Panc1 (cell line): ENCODE results near the gene CALCOCO2. TPM values are rescaled to one million over a fixed set of nuclear protein-coding genes. Genes with fewer than 3 reads are reported as not detected.

ENCODE experiments used
- ATAC-seq: fragments of 200-7000 bp; cut with Tn5 transposase; 2 replicates; pipeline ENCODE4 v1.9.1; 2020; ENCODE audit warnings: mild to moderate bottlenecking, moderate library complexity
- BruUV-seq: library from RNA; stranded (reverse); fragments of 400-500 nt; replicated peaks from 2 replicates; lab custom pipeline; 2021; lab: Mats Ljungman, UMichigan
- CTCF ChIA-PET: fragments of 300-600 bp; sonication (Branson Sonifier 250); formaldehyde crosslinking; loops from one replicate; lab custom pipeline; 2022; ENCODE audit warnings: antibody characterized with exemption; lab: Charles Lee
- POLR2A ChIA-PET: fragments of 300-600 bp; sonication (Branson Sonifier 250); formaldehyde crosslinking; loops from one replicate; lab custom pipeline; 2022; ENCODE audit warnings: antibody characterized with exemption; lab: Charles Lee
- DNase-seq: peaks from one replicate; pipeline ENCODE4 v3.0.0-alpha.2; 2010; ENCODE audit warnings: low read depth, low spot score
- H3K27ac ChIP-seq: 2 replicates; pipeline ENCODE4 v1.5.1; 2011; ENCODE audit warnings: mild to moderate bottlenecking, low read length, inconsistent platforms
- H3K27me3 ChIP-seq: fragments of 200-500 bp; sonication (Bioruptor generic); 2 replicates; pipeline ENCODE4 v1.6.0; 2014; ENCODE audit warnings: low read length, inconsistent platforms; ENCODE audit not compliant: control insufficient read depth, insufficient read depth
- H3K36me3 ChIP-seq: fragments of 200-500 bp; sonication (Bioruptor generic); 2 replicates; pipeline ENCODE4 v1.5.1; 2014; ENCODE audit warnings: inconsistent platforms, mild to moderate bottlenecking, low read length, moderate library complexity; ENCODE audit not compliant: control insufficient read depth, insufficient read depth
- H3K4me1 ChIP-seq: 2 replicates; pipeline ENCODE4 v1.5.1; 2011; ENCODE audit warnings: inconsistent platforms, mild to moderate bottlenecking, low read length, moderate library complexity; ENCODE audit not compliant: control insufficient read depth, insufficient read depth
- H3K4me3 ChIP-seq, 2 experiments: 2 replicates each; pipeline ENCODE4 v1.5.1; 2011 to 2012; ENCODE audit warnings: low read depth in 2 of 2, low read length in 2 of 2, mild to moderate bottlenecking in 2 of 2, inconsistent platforms in 1 of 2, moderate library complexity in 1 of 2
- H3K9me3 ChIP-seq: fragments of 200-500 bp; sonication (Bioruptor generic); 2 replicates; pipeline ENCODE4 v1.5.1; 2014; ENCODE audit warnings: low read depth, mild to moderate bottlenecking, inconsistent platforms, low read length, moderate library complexity; ENCODE audit not compliant: control insufficient read depth, insufficient read depth
- CTCF ChIP-seq: fragments of 450-650 bp; IDR thresholded peaks from 2 replicates; pipeline ENCODE4 v1.5.1; 2017; ENCODE audit warnings: mild to moderate bottlenecking
- POLR2AphosphoS5 ChIP-seq: IDR thresholded peaks from 2 replicates; pipeline ENCODE4 v1.6.1; 2012; ENCODE audit warnings: mild to moderate bottlenecking, low read depth, low read length, moderate library complexity
- REST ChIP-seq, 2 experiments: IDR thresholded peaks; 2 replicates each; pipeline ENCODE4 v1.6.1; 2011 to 2012; ENCODE audit warnings: low read depth in 2 of 2, control low read depth in 1 of 2, low read length in 1 of 2, mild to moderate bottlenecking in 1 of 2, moderate library complexity in 1 of 2; ENCODE audit not compliant: insufficient read depth in 1 of 2
- SIN3A ChIP-seq: IDR thresholded peaks from 2 replicates; pipeline ENCODE4 v1.6.1; 2012; ENCODE audit warnings: low read depth, mild to moderate bottlenecking, low read length, moderate library complexity, borderline replicate concordance; ENCODE audit not compliant: insufficient read depth
- TCF7L2 ChIP-seq: IDR thresholded peaks from 2 replicates; pipeline ENCODE4 v1.6.1; 2011; ENCODE audit warnings: mild to moderate bottlenecking, low read depth, low read length, inconsistent platforms
- in situ Hi-C: cut with HindIII; loops from 2 replicates; pipeline ENCODE4 v1.10.0; 2016; ENCODE audit warnings: low sequenced_read_pairs, low pct_unique_long_range_greater_than_20kb
- intact Hi-C: fragments of 100-400 bp; cut with micrococcal nuclease; formaldehyde crosslinking; loops from one replicate; pipeline ENCODE4 v1.10.0; 2022; ENCODE audit not compliant: unreplicated experiment
- total RNA-seq: library from RNA; stranded (reverse); gene quantifications from one replicate; pipeline ENCODE4 v1.2.1, GENCODE V29; 2021; ENCODE audit not compliant: unreplicated experiment

Gene CALCOCO2
- total RNA-seq, 1 experiment from 2014 or later: 282 TPM

GRCh38 chr17:48787828-48788227 lies 43.0 kb upstream of the CALCOCO2 start (continued):
- TF ChIP-seq CTCF: no peak

- Histone ChIP-seq H3K27me3 (no peaks in the 10 kb centered on the region), H3K36me3 (no peaks in the 10 kb centered on the region), H3K4me3 (no peak overlapping the region), H3K9me3 (no peaks in the 10 kb centered on the region), H3K4me1 (peaks cover 21% of the 10 kb centered on the region), H3K27ac (peak overlapping the region; percentile 73; the same call in 1 of the 2 replicates)
- TF ChIP-seq REST (IDR thresholded peaks at IDR 0.05; ENCODE audit: insufficient read depth in 1 of 2, low read depth in 2 of 2, low read length in 1 of 2) (no peak), SIN3A (no peak), CTCF (no peak), TCF7L2 (no peak), POLR2AphosphoS5 (no peak)
- BruUV-seq: no TSS peak
- in situ Hi-C loops (no loop called here), intact Hi-C loops (loop anchor here (1.0 to 2.0 kb wide), 2 partner anchors 66 to 112 kb away; no protein-coding TSS in a partner anchor)
- POLR2A ChIA-PET: no interaction called here
- ATAC-seq (peak; percentile 56), DNase-seq (no peak)
- CTCF ChIA-PET: interaction anchor here (0.5 to 5.3 kb wide), 13 partner anchors 12 to 119 kb away, joined by 3 to 98 read pairs (median 6); partner anchors contain the start of gene HOXB13
Observed at GRCh38 chr17:48790607-48791127, 40.2 kb upstream of the CALCOCO2 start.
